Activated T-helper 1 cell treated with anti-CD3 and anti-CD28 coated beads, Interleukin-12 subunit alpha, Interleukin-12 subunit beta, Interleukin-2, Interleukin-4 antibody, amounts not matched to agents 30 ng/mL and 10 ng/mL and 1 ng/mL, durations not matched to agents 14 hours and 24 hours and 36 hours (primary cell): ENCODE data around the gene DNAJC5. TPM values are rescaled to one million over a fixed set of nuclear protein-coding genes. Genes with fewer than 3 reads are reported as not detected.
"Not testable (repeated sequence)": the region's sequence is repeated elsewhere in the genome, so short reads cannot be mapped to it uniquely, and the experiment has no call there.

Experiments
- DNase-seq: peaks from one replicate; pipeline ENCODE4 v3.0.0; 2021; ENCODE audit warnings: low spot score
- H3K27ac Mint-ChIP-seq: one replicate; pipeline ENCODE4 v1.8.0; 2021; ENCODE audit warnings: mild to moderate bottlenecking, mixed read lengths
- H3K27me3 Mint-ChIP-seq: one replicate; pipeline ENCODE4 v1.8.0; 2022; ENCODE audit warnings: mild to moderate bottlenecking, moderate library complexity, mixed read lengths; ENCODE audit not compliant: insufficient read depth
- H3K36me3 Mint-ChIP-seq: one replicate; pipeline ENCODE4 v1.8.0; 2021; ENCODE audit warnings: low read depth, mixed read lengths
- H3K4me1 Mint-ChIP-seq: one replicate; pipeline ENCODE4 v1.8.0; 2021; ENCODE audit warnings: low read depth, mixed read lengths
- H3K4me3 Mint-ChIP-seq: one replicate; pipeline ENCODE4 v1.8.0; 2021; ENCODE audit warnings: mild to moderate bottlenecking, moderate library complexity, mixed read lengths
- H3K9me3 Mint-ChIP-seq: one replicate; pipeline ENCODE4 v1.8.0; 2021; ENCODE audit warnings: mixed read lengths
- intact Hi-C: fragments of 100-400 bp; cut with micrococcal nuclease; formaldehyde crosslinking; loops from one replicate; pipeline ENCODE4 v1.15.1; 2024
- total RNA-seq: library from RNA; stranded (reverse); gene quantifications from 2 replicates; pipeline ENCODE4 v1.2.3, GENCODE V29; 2022

Gene DNAJC5
- total RNA-seq, 1 donor from 2014 or later, result 47.5 TPM

- Mint-ChIP-seq H3K36me3 (peaks cover 21% of the 10 kb centered on the region), H3K9me3 (peaks cover 4% of the 10 kb centered on the region), H3K4me1 (peaks cover 16% of the 10 kb centered on the region), H3K27me3 (no peaks in the 10 kb centered on the region), H3K27ac (no peak overlapping the region), H3K4me3 (no peak overlapping the region)
- intact Hi-C loops, result no loop called here
- DNase-seq, result no peak
Measured at GRCh38 chr20:63915471-63915870, 20.5 kb downstream of the DNAJC5 start.

- H3K36me3 Mint-ChIP-seq, result peaks cover 18% of the 10 kb centered on the region
- H3K9me3 Mint-ChIP-seq, DNase-seq, H3K27me3 Mint-ChIP-seq, H3K4me1 Mint-ChIP-seq, intact Hi-C loops, H3K27ac Mint-ChIP-seq, H3K4me3 Mint-ChIP-seq: not testable (repeated sequence)
Measured at GRCh38 chr20:63916371-63916939, 21.5 kb downstream of the DNAJC5 start.

GRCh38 chr20:63917811-63918210 lies 22.9 kb downstream of the DNAJC5 start:
- Mint-ChIP-seq H3K27me3 (no peaks in the 10 kb centered on the region), H3K4me3 (no peak overlapping the region), H3K4me1 (peaks cover 5% of the 10 kb centered on the region), H3K9me3 (peaks cover 4% of the 10 kb centered on the region), H3K36me3 (peaks cover 18% of the 10 kb centered on the region), H3K27ac (no peak overlapping the region)
- intact Hi-C loops, result no loop called here
- DNase-seq, result no peak

GRCh38 chr20:63919130-63919529 lies 24.2 kb downstream of the DNAJC5 start:
- no peak overlapping the region for H3K27ac Mint-ChIP-seq
- H3K36me3 Mint-ChIP-seq, result peaks cover 15% of the 10 kb centered on the region
- peaks cover 4% of the 10 kb centered on the region for H3K9me3 Mint-ChIP-seq
- peaks cover 6% of the 10 kb centered on the region for H3K4me1 Mint-ChIP-seq
- H3K4me3 Mint-ChIP-seq, result no peak overlapping the region
- H3K27me3 Mint-ChIP-seq, result no peaks in the 10 kb centered on the region
- intact Hi-C loops, result no loop called here
- no peak for DNase-seq

- Mint-ChIP-seq H3K27me3 (no peaks in the 10 kb centered on the region), H3K9me3 (peaks cover 4% of the 10 kb centered on the region), H3K4me1 (peaks cover 7% of the 10 kb centered on the region), H3K36me3 (peaks cover 10% of the 10 kb centered on the region), H3K4me3 (no peak overlapping the region), H3K27ac (no peak overlapping the region)
- intact Hi-C loops, result no loop called here
- no peak for DNase-seq
Measured at GRCh38 chr20:63920226-63920625, 25.3 kb downstream of the DNAJC5 start.

- Mint-ChIP-seq H3K9me3 (no peaks in the 10 kb centered on the region), H3K4me1 (peaks cover 7% of the 10 kb centered on the region), H3K4me3 (no peak overlapping the region), H3K36me3 (peaks cover 7% of the 10 kb centered on the region), H3K27ac (no peak overlapping the region), H3K27me3 (no peaks in the 10 kb centered on the region)
- intact Hi-C loops, result no loop called here
- DNase-seq, result no peak
Measured at GRCh38 chr20:63923651-63924050, 28.7 kb downstream of the DNAJC5 start.

GRCh38 chr20:63924241-63924640 lies 29.3 kb downstream of the DNAJC5 start:
- DNase-seq, result no peak
- no peaks in the 10 kb centered on the region for H3K9me3 Mint-ChIP-seq
- H3K36me3 Mint-ChIP-seq, result peaks cover 10% of the 10 kb centered on the region
- H3K27me3 Mint-ChIP-seq, result no peaks in the 10 kb centered on the region
- no peak overlapping the region for H3K4me3 Mint-ChIP-seq
- intact Hi-C loops, result no loop called here
- peaks cover 7% of the 10 kb centered on the region for H3K4me1 Mint-ChIP-seq
- H3K27ac Mint-ChIP-seq, result no peak overlapping the region

GRCh38 chr20:63926298-63926697 lies 31.4 kb downstream of the DNAJC5 start:
- Mint-ChIP-seq H3K36me3 (peaks cover 19% of the 10 kb centered on the region), H3K4me3 (no peak overlapping the region), H3K4me1 (peaks cover 7% of the 10 kb centered on the region), H3K27ac (no peak overlapping the region), H3K9me3 (no peaks in the 10 kb centered on the region), H3K27me3 (no peaks in the 10 kb centered on the region)
- DNase-seq, result no peak
- intact Hi-C loops, result no loop called here

GRCh38 chr20:63929071-63929470 lies 34.1 kb downstream of the DNAJC5 start:
- Mint-ChIP-seq H3K27ac (no peak overlapping the region), H3K4me3 (no peak overlapping the region), H3K9me3 (no peaks in the 10 kb centered on the region), H3K27me3 (no peaks in the 10 kb centered on the region), H3K4me1 (peaks cover 2% of the 10 kb centered on the region), H3K36me3 (peaks cover 29% of the 10 kb centered on the region)
- intact Hi-C loops, result no loop called here
- no peak for DNase-seq

GRCh38 chr20:63929473-63929883 lies 34.6 kb downstream of the DNAJC5 start:
- H3K4me1 Mint-ChIP-seq, intact Hi-C loops, DNase-seq, H3K4me3 Mint-ChIP-seq, H3K9me3 Mint-ChIP-seq, H3K27me3 Mint-ChIP-seq, H3K27ac Mint-ChIP-seq: not testable (repeated sequence)
- H3K36me3 Mint-ChIP-seq, result peaks cover 30% of the 10 kb centered on the region

- Mint-ChIP-seq H3K36me3 (peaks cover 40% of the 10 kb centered on the region), H3K4me3 (no peak overlapping the region), H3K9me3 (no peaks in the 10 kb centered on the region), H3K27ac (no peak overlapping the region), H3K27me3 (no peaks in the 10 kb centered on the region), H3K4me1 (peaks cover 3% of the 10 kb centered on the region)
- intact Hi-C loops, result no loop called here
- no peak for DNase-seq
Measured at GRCh38 chr20:63930971-63931553, 36.1 kb downstream of the DNAJC5 start.

- no peak overlapping the region for H3K4me3 Mint-ChIP-seq
- H3K27ac Mint-ChIP-seq, result no peak overlapping the region
Measured at GRCh38 chr20:63931735-63932134, 36.8 kb downstream of the DNAJC5 start.

GRCh38 chr20:63932606-63933160 lies 37.8 kb downstream of the DNAJC5 start:
- H3K36me3 Mint-ChIP-seq, result peaks cover 44% of the 10 kb centered on the region
- intact Hi-C loops, result no loop called here
- no peaks in the 10 kb centered on the region for H3K9me3 Mint-ChIP-seq

More at GRCh38 chr20:63931735-63932134, 36.8 kb downstream of the DNAJC5 start:
- H3K36me3 Mint-ChIP-seq, result peaks cover 41% of the 10 kb centered on the region
- DNase-seq, result no peak
- H3K4me1 Mint-ChIP-seq, result peaks cover 6% of the 10 kb centered on the region
- H3K27me3 Mint-ChIP-seq, result no peaks in the 10 kb centered on the region
- no peaks in the 10 kb centered on the region for H3K9me3 Mint-ChIP-seq
- intact Hi-C loops, result no loop called here

More at GRCh38 chr20:63932606-63933160, 37.8 kb downstream of the DNAJC5 start:
- no peak overlapping the region for H3K4me3 Mint-ChIP-seq
- H3K27ac Mint-ChIP-seq, result no peak overlapping the region
- no peak for DNase-seq
- peaks cover 6% of the 10 kb centered on the region for H3K4me1 Mint-ChIP-seq
- no peaks in the 10 kb centered on the region for H3K27me3 Mint-ChIP-seq
